CD4-positive, alpha-beta T cell treated with Interleukin-4 for 4 hours (primary cell): Measurements from ENCODE around the gene SOX1.

ENCODE experiments used
- DNase-seq: peaks from one replicate; pipeline ENCODE4 v3.0.0-alpha.2; 2020

SOX1 gene

DNA sequence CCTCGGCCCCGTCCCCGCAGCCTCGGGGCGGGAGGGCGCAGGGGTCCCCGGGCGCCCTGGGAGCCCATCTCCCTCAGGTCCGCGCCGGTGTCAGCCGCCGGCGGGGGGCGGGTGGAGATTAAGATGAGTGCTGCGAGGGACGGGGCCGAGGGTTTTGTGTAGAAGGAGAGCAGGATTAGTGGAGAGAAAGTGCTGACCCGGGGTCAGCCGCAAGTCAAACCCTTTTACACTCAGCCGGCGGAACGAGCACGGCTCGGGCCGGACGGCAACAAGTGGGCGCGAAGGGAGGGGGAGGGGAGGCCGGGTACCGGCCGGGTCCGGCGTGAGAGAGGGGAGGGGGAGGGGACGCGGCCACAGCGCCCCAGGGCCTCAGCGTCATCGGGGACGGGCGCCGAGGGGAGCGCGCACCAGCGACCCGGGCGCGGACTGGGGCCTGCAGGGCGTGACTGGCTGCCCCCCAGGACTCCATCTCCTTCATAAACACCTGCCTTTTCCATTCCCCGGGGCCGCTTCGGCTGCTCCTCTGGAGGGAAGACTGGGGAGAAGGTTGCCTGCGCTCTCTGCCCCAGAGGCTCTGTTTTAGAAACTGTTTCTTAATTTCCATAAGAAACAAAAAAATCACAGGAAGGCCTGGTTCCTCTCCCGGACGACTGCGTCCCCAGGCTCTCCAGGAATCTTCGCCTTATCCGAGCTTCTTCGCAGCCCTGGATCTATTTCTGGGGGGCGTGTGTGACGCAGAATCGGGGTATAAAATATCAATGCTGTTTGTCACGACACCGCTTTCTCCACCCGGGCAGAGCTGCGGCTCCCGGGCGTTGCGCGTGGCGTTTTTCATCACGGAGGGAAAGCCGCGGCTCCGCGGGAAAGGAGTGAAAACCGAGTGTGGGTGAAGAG lies 6.5 kb downstream of the SOX1 start:
- no peak for DNase-seq

DNA sequence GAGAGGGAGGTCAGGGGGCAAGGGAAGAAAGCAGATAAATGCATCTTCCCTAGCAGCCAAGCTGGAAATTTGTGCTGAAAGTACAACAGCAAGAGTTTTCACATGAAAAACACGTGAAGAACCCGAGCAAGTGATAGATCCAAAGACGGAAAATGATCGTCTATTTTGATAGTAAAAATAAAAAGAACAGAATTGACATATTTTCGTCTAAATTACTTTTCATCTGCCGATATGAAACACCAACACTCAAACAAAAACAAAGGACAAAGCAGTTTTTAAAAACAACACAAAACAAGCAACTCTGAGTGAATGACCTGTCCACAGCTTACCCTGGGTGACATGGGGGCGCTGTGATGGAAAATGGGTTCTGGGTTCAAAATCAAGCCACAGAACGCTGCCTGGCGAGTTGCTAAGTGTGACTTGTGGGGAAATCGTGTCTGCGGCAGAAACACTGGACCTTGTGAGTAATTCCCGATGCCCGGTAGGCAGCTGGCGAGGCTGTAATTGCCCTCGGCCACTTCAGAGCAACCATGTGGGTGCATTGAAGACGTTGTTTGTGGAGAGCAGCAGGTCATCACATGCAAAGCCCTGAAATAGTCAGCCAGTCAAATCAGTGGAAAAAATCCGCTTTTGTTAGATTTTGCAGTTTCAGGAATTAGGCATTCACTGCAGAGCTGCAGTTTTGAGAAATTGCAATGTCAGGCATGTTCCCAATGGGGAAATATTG lies 7.4 kb downstream of the SOX1 start:
- no peak for DNase-seq

DNA sequence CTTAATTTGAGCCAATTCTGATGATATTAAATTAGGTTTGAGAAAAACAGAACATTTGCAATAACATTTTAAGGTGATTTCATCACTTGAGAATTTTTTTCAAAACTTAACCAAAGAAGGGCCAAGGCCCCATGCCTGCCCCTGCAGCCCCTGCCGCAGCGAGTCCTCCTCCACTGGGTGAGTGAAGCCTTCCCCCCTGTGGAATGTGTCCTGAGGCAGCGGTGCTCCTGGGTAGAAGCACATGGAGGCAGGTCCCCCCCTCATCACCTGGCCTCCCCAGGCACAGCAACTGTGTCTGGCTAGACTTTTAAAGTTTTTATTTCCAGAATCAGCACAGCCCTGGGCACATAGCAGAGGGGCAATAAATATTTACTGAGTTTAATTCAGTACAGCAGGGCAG lies 10.8 kb downstream of the SOX1 start:
- no peak for DNase-seq

DNA sequence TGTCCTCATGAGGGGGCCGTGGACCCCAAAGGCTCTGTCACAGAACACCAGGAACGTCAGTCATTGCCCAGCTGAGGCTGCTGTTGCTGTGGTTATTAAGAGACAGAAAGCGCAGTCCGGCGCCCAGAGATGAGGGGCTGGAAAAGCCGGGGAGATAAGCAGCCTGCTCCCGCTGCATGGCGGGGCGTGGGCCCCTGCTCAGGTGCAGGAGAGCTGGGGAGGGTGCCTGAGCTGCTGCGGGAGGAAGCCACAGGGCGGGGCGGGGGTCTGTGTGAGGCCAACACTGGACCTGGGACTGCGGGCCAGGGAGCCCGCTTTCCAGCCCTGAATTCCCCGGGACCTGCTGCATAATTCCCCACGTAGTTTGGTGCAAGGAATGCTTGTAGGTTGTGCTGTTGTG lies 11.3 kb downstream of the SOX1 start:
- no peak for DNase-seq

DNA sequence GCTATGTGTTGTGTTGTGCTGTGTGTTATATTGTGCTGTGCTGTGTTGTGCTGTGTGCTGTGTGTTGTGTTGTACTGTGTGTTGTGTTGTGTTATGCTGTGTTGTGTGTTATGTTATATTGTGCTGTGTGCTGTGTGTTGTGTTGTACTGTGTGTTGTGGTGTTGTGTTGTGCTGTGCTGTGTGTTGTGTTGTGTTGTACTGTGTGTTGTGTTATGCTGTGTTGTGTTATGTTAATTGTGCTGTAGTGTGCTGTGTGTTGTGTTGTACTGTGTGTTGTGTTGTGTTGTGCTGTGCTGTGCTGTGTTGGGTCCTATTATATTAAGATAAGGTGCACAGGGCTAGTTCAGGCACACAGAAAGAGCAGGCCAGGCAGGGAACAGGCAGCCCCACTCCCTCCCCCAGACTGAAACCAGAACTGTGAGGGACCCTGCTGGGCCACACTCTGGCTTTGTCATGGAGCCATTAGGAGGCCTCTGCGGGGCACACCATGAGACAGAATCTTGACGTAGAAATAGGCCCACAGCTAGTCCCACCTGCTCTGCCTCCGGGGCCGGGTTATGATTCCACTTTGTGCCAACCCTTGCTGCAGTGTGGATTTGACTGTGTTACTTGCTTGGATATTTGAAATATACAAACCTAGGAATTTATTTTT lies 12.1 kb downstream of the SOX1 start:
- DNase-seq = no peak

DNA sequence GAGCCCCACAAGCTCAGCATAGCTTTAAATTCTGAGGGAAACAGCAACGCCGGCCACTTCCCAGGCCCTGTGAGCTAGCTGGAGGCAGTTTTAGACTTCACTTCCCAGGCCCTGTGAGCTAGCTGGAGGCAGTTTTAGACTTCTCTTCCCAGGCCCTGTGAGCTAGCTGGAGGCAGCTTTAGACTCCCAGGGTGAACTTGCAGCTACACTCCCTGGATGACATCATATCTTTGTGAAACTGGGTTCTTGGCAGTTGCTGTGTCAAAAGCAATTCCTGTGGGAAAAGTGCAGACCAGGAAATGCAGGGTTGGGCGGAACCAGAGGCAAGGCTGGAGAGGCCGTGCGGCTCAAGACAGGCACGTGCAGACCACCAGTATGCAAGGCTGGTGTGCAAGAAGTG lies 12.7 kb downstream of the SOX1 start:
- DNase-seq = no peak

DNA sequence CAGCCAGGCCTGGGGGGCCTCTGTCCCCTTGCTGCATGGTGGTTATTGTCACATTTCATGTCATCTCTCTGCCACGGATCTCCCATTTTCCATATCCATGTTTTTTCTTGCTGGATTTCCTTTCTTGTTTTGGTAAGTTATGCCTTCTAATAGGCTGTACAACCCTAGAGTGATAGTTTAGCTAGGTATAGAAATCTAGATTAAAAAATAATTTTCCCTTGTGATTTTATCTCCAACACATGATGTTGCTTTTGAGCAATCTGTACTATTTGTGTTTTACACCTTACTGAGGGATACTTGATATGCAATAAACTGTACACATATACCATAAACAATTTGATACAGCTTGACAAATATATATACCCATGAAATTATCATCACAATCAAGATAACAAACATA lies 17.0 kb downstream of the SOX1 start:
- DNase-seq = no peak

DNA sequence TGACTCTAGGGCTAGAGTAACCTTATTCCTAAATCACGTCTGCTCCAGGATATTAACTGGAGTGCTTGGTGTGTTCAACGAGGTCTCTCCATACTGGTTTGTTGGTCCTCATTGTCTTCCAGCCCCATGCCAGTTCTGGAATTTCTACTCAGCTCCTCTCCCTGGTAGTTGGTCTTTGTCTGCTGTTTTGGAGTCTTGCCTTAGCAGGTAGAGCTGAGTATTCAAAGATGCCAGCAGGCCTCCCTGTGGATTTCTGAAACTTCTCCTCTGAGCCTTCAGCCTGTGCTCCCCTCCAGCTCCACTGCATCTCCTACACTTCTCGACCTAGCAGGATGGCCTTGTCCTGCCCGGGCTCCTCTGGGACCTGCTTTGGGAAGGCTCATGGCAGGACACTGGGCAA lies 25.5 kb downstream of the SOX1 start:
- no peak for DNase-seq

DNA sequence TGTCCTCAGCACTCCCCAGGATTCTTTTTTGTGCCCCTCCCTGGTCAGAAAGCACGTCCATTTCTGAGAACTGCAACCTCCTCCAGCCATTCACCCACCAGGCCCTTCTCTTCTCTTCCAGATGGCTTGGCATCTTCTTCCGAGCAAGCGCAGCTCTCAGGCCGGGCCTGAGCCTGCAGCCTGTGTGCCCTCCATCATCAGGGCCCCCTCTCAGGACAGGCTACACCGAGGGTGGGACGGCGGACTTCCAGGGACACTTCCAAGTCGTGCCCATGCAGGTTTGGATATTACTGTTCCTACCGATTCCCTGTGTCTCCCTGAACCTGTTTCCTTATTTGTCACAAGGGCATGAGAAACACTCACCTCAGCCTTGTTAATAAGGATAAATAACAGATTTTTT lies 28.4 kb downstream of the SOX1 start:
- no peak for DNase-seq

DNA sequence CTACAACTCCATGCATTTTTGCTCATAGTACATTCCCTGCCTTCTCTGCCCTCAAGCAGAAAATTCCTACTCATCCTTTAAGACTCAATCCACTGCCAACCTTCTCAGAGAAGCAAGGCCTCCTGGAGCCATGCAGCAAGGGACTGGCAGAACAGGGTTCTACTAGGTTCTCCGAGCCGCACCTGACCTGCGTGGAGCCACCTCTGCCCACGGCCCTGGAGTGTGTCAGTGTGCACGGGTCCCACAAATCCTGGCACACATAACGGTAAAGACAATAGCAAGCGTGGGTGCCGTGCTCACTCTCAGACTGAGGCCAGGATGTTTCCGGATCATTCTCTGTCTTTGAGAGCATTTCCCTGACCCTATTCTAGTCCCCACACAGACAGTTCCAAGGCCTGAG lies 30.0 kb downstream of the SOX1 start:
- no peak for DNase-seq

DNA sequence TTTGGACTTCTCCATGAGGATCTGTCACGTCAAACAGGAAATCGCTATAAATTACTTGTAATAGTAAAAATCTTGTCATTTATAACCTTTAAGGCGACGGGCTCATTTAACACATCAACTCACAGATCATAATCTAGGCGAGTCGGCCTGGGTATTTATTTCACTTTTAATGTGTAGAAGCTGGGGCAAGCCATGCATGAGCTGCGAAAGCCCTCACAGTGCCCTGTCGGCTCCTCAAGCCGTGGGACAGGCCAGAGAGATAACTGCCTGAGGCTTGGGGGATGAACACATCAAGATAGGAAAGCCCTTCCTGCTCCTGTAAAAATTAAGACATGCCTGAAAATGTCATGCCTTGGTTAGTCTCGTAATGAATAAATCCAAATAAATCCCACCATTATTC lies 30.8 kb downstream of the SOX1 start:
- DNase-seq = no peak

DNA sequence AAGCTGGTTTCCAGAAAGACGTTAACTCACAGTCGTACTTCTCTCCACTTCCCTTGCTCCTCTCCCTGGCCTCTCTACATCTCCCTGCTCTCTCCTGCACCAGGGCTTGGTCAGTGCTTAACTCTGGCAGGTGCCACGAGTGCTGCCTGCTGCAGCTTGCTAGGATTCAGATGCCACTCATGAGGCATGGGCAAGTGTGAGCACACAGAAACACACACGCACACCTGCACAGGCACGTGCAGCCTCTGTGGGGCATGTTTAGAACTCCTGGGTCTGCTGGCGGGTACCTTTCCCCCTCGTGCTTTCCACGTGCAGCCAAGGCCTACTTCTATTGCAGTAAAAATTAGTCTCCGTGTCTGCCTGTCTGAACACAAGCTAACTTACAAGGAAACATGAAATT lies 31.8 kb downstream of the SOX1 start:
- no peak for DNase-seq

DNA sequence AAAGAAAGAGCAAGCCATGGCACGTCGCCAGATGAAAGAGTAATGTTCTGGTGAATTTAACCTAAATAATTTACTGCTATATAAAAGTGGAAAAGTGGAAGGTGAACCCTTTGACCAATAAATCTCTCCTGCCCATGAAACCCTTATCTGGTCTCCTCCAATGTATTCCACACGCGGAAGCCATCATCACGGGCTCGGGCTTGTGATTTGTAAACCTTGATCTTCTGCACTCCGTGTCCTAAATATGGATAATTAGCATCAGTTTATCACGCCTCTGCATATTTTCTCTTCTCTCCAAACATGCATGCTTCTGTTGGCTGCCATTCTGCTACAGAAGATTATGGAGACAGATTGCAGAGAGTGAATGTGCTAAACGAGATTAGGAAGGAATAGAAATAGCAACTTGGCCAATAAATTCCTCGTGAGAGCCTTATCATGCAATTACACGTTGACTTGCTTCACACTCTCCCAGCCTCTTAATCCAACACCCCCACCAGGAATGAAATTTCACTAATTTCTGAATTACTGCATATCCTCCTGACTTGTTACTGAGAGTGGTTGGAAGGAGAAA lies 34.5 kb downstream of the SOX1 start:
- no peak for DNase-seq

DNA sequence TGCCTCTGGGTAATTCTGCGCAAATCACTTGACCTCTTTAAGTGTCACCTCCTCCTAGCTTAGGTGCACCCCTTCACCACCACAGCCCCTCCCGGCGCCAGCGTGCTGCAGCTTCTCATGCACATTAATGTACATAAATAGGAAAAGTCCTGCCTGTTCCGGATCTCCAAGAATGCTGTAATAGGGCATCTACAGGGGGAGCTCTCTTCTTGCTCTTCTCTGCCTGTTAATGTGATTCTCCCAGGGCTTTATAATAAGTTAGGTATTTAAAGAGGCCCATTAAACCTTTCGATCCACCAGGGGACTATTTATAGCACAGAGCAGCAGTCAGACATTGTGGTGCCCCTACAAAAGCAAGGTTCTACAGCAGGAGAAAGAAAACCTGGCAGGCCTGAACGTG lies 35.3 kb downstream of the SOX1 start:
- no peak for DNase-seq

DNA sequence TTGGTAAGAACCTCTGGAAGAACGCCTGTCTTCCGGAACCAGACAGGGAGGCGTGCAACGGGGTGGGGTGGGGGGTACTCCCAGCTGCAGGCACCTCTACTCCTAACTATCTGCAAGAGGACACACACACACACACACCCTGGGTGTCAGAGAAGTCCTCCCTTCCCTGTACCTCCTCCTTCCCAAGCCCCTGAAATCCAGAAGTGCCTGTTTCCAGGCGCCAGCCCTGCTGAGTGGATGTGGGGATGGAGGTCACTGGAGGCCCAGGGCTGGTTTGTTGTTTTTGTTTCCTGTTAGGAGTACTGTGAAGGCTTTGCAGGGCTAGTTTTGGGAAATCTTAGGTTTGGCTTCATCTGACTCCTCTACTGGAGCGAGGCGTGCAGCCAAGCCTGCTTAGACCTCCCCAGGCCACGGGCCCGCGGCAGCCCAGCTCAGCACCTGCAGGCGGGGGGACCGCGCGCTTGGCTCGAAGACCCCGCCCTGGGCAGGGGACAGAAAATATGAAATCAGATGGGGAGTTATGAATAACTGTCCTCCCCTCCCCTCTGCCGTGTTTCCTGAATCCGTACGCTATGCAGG lies 36.4 kb downstream of the SOX1 start:
- no peak for DNase-seq

DNA sequence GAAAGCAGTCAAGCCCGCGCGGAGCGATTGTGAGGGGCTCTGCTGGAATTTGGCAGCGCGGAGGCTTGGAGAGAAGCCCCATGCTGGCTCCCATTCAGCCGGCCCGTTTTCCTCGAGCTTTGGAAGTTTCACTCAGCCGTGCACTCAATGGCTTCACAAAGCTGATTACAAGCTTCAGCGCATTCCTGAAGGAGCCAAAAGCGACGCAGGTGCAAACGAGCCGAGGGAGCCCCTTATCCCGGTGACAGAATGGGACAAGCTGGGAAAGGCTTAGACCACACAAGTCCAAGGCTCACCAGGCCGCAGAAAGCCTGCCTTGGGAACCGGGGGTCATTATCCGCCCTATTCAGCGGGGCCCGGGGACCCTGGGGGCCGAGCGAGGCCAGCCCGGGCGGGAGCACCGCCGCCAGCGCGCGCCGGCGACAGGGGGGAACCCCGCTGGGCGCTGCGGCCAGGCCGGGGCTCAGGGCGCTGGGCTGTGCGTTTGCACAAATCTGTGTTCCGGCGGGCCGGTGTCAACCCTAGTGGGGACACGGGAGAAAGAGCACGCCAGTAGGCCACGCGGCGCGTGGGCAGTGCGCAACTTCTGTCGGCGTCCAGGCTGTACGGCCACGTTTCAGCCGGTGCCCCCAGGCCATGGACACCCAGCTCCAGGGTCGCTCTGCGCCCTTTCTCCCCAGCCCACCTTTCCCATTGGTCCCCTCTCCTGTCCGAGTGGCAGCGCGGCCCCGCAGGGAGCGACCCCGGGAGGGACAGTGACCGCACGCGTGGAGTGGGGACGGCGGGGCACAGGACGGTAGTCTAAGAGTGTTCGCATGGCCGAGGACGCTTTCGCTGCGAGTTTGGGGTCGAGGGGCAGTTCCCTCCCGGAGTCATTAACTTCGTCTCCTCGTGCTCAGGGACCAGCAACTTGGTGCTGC lies 37.3 kb downstream of the SOX1 start:
- DNase-seq = no peak

DNA sequence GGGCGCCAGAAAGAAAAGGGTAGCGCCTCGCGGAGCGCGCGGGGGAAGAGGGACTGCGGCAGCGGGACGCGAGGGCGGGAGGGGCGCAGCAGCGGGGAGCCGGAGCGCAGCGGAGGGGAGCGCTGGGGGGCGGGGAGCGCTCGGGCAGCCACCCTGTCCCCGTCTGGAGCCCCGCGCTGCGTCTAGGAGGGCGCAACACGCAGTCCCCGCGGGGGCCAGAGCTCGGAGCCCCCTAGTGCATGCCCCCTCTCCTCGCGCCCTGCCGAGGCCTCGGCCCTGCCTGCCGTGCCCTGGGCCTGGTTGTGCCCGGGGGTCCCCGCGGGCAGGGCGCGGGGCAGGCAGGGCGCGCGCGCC lies 37.9 kb downstream of the SOX1 start:
- no peak for DNase-seq

DNA sequence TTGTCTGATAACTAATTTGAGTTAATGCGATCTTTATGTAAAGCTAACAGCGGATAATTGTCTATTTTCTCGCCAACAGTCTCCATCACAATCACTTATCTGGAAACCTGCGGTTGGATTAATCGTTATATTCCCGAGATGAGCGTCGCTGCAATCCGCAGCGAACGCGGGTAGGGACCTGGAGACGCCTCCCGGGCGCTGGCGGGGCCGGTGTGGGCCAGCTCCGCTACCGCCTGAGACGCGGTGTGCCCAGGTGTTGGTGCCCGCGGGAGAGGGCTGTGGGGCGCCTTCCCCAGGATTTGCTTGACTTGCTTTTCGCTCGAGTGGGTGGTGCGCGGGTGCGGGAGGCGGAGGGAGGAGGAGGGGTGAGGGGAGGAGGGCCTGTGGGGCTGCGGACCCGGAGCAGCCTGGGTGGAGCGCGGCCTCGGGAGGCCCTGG lies 38.3 kb downstream of the SOX1 start:
- DNase-seq = no peak

DNA sequence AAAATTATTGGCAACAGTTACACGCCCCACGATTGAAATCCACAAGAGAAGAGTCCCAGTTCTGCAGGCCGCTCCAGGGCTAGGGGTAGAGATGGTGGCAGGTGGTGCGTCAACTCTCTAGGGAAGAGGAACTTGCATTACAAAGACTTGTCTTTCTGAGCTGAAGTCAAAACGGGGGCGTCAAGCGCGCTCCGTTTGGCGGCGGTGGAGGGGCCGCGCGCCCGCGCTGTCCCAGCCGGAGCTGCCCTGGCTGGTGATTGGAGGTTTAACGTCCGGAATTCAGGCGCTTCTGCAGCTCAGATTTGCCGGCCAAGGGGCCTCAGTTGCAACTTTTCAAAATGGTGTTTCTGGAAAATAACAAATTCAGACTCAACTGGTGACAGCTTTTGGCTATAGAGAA lies 38.9 kb downstream of the SOX1 start:
- no peak for DNase-seq

DNA sequence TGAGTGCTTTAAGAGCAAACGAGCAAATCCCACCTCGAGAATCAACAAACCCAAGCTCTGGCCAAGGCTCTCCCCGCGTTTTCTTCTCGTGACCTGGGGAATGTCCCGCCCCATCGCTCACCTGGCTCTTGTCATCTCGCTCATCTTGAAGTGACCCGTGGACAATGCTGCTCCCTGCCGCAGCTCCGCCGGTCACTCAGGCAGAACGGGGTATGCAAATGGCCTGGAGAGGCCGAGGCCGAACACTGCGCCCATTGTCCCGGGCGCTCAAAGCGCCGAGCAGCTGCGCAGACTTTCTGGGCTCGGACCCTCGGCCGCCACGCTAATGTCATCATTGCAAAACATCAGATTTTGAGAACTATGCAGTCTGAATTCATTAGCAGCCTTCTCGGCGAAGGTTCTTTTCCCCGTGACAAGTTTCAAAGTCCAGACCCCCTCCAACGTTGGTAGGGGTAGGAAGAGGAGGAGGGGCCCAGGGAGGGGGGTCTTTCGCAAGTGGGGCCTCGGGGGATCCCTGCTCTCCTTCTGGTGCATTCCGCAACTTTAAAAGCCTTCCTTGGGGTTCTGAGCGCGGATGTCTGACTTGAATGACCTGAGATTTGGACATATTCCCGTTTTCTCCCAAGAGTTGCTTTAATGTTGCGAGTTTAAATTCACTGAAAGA lies 39.7 kb downstream of the SOX1 start:
- no peak for DNase-seq

DNA sequence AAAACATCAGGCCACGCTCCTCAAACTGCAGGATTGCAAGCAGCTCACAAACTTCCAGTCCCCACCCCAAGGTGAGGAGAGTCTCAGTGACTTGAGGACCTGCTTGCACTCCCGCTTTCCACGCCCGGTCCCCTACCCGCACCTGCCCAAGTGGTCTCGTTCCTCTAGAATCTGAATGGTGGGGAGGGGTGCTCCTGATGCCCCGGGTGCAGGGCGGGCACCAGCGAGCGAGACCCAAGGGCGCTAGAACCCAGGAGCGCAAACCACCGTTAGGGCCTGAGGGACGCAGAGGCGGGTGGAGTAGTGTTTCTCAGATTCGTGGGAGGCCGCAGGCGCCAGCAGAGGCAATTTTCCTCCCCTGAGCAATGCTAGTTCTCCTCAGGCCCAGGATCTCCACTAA lies 40.3 kb downstream of the SOX1 start:
- no peak for DNase-seq

DNA sequence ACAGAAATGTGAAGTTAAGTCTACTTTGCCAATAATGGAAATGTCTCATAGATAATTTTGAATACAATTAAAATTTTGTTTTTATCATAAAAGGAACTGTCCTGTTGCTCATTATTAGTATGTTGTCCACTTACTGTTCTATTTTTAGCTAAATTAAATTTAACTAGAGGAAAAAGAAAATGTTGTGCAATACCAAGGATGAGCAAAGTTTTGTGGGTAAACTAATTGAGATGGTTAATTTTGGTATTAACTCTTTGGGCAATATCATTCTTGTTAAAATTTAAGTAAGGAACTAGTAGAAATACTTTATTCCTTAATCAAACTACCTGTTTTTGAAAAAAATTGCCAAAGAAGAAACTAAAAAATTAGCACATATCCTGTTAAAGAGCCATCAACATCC lies 43.5 kb downstream of the SOX1 start:
- DNase-seq = no peak
